DLD1 (cell line): ENCODE results near the gene CROCC2.

Experiments
- in situ Hi-C: cut with HindIII; loops from 2 replicates; pipeline ENCODE4 v1.10.0; 2017; ENCODE audit warnings: low sequenced_read_pairs

The CROCC2 gene

DNA sequence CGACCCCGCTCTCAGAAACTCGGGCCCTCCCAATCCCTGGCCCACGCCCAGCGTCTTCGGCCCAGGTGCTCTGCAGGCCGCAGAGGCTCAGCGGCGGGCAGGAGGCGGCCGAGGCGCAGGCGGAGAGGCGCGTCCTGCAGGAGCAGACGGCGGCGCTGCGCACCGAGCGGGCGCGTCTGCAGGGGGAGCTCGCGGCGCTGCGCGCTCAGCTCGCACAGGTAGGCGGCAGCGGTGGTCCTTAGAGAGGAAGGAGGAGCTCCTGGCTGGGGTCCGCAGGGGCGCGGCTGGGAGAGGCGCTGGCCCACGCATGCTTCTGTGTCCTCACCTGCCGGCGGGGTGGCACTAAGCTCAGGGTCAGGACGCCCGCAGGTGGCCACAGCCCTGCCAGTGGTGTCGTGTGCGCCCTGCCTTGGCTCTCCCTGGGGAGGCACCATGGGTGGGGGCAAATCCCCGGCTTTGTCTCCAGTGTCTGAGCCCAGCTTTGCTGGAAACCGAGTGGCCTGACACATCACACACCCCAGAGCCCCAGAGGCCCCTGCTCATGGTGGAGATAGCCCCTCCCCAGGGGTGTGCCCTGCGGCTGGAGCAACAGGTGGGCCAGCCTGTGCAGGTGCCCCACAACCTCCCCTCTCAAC lies 77.3 kb downstream of the CROCC2 start:
- in situ Hi-C loops, result no loop called here

GRCh38 chr2:240983996-240984498 lies 77.9 kb downstream of the CROCC2 start:
- in situ Hi-C loops, result no loop called here

DNA sequence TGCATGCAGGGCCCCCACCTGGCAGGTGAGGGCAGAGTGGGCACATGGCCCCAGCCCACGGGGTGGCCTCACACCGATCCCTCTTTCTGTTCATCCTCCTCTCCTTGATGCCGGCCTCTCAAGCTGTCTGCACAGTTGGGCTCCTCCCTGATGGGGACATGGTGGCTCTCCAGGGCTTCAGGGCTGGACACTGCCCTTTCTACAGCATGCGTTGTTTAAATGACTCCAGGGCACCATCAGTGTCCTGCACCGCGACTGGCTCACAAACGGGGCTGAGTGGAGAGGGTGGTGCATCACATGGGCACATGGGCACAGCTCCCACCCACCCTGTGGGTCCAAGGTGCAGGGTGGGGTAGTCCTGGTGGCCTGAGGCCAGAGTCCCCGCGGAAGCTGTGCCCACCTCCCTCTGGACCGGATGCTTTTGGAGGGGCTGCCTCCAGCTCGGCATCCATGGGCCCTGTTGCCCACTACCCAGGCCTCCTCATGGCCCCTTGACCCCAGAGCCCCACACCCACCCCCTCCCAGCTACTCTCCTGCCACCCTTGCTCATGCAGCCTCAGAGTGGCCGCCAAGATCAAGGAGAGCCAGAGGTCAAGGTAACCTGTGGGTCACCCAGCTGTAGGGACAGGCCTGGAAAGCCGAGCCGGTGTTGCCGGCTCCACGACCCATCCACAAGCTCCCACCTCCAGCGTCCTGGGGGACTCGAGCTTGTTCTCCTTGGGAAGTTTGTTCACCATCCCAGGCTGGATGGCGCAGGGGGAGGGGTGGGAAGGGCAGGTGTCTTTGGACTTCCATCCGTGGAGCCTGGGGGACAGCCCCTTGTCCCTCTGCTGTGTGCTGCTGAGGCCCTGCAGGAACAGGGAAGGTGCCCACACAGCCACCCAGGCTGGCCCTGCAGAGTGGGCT lies 80.0 kb downstream of the CROCC2 start:
- in situ Hi-C loops, result no loop called here

GRCh38 chr2:240986787-240987411 lies 80.8 kb downstream of the CROCC2 start:
- in situ Hi-C loops, result no loop called here

DNA sequence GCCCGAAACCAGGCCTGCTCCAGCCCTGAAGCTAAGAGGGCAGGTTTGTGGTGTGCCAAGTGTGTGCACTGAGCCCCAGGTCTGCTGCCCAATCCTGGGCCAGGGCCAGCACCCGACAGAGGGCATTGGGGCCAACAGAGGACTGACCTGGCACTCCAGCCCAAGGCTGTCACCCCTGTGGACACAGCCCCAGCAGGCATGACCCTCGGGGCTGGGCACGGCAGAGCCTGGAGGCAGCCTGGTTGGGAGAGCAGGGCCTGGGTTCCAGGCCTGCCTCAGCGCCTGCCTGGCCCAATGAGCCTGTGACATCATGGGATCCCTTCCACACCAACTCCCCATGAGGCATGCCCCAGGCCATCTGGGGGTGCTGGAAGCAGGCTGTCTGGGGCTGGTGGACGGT lies 81.5 kb downstream of the CROCC2 start:
- in situ Hi-C loops, result no loop called here

DNA sequence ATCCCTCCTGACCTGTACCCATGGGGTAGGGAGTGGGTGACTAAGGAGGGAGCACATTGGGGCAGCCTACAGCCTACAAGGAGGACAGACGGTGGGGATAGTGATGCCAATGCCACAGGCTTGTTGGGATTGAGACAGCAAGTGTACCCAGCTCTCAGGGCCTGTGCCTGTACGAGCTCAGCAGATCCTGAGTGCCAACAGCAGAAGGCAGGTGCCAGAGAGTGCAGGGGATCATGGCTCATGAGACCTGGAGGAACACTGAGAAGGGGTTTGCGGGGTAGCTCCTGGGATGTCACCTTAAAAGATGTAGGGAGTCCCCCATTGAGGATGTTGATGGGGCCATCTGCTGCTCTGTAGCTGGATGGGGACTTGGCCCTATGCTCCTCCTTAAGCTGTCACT lies 82.0 kb downstream of the CROCC2 start:
- in situ Hi-C loops, result no loop called here

GRCh38 chr2:240988571-240989271 lies 82.6 kb downstream of the CROCC2 start:
- in situ Hi-C loops, result no loop called here

DNA sequence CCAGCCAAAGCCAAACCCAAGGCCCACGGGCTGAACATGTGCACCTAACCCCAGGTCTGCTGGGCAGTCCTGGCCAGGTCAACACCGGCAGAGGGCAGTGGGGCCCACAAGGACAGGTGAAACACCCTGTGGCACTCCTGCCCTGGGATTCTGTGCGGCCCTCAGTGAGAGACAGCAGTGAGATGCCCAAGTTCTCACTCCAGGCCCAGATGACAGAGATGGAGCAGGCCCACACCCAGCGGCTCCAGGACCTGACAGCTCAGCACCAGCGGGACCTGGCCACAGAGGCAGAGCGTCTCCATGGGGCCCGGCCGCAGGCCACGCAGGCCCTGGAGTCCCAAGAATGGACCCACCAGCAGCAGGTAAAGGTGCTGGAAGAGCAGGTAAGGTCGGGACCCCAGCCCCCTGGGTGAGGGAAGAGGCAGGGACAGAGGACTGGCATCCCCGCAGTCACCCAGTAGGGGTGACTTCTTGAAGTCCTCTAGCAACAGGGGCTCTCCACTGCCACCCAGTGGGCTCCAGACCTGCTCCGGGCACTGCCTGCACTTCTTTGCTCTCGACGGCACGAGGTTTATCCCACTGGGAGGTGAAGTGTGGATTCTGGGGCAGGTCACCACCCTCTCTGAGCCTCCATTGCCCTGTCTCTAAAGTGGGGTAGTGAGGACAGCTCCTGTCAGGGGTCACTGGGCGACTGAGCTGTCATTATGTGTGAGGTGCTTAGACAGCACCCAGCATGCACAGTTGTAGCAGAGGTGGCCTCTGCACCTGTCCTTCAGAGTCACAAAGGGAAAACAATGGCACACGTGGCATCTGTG lies 83.5 kb downstream of the CROCC2 start:
- in situ Hi-C loops, result no loop called here

DNA sequence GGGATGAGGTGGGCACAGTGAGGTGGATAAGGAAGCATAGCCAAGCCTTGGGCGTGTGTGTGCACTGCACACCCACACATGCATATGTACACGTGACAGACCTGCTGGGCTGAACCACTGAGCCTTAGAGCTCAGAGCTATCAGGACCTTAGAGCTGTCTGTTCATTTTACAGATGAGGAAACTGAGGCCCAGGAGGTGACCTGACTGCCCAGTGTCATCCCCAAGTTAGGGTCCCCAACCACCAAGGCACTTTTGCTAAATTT lies 84.1 kb downstream of the CROCC2 start:
- in situ Hi-C loops, result no loop called here

- in situ Hi-C loops, result no loop called here
These were observed 84.7 kb downstream of the CROCC2 start for GRCh38 chr2:240990726-240991377.

GRCh38 chr2:240991378-240992263 lies 85.5 kb downstream of the CROCC2 start:
- in situ Hi-C loops, result no loop called here

DNA sequence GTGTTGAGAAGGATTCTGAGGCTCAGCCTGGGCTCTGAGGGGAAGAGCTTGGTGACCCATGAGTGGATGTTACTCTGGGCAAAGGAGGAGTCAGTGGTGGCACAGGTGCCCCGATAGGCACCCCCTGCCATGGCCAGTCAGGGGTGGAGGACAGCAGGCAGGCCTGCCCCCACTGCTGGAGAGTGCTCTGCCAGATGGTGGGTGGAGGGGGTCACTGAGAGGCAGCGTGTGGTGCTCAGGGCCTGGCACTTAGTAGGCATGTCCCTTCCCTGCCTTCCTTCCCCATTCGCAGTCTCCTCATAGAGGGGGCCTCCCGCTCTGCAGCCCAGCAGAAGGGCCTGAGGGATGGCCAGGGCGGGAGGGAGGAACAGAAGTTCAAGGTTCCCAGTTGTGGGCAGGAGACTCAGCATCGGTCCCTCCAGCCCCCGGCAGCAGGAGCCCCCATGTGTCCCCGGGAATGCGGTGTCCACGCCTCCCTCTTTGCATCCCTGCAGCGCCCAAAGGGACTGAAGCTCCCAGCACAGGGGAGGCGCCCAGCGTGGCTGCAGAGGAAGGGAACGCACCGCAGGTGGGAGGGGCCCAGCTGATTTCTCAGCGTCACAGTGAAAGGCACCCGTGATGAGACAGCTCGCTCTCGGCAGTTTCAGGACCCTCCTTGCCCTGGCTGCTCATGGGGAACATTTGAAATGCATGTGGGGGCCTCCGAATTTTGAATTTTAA lies 86.6 kb downstream of the CROCC2 start:
- in situ Hi-C loops, result no loop called here

- in situ Hi-C loops, result no loop called here
These were observed 87.5 kb downstream of the CROCC2 start for GRCh38 chr2:240993446-240994170.

DNA sequence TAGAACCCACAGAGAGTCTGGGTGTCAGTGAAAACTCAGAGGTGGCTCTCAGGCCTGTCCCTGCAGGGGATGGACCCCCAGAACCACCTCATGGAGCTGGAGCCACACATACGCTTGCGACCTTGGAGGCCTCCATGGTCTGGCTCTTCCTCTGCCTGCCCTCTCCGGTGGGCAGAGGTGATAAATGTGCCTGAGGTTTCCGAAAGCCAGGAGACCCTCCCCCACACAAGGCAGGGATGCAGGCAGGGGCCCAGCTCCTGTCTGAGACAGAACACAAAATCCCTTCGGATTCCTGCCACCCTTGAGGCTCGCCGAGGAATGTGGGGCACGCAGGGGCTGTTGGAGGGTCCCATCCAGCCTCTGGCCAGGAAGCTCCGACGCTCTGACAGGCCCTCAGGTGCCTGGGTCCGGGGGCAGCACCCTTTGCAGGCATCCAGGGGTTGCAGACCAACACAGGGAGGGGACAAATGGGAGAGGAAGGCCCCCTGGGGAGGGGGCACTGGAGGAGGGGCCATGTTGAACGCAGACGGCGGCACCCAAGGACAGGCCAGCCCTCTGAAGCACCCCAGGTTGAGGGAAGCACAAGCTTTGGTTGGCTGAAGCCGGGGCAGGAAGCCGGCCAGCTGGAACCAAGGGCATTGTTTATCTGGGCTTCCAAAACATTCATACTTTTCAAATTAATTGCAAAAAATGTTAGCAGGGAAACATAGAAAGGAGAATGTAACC lies 88.2 kb downstream of the CROCC2 start:
- in situ Hi-C loops, result no loop called here

DNA sequence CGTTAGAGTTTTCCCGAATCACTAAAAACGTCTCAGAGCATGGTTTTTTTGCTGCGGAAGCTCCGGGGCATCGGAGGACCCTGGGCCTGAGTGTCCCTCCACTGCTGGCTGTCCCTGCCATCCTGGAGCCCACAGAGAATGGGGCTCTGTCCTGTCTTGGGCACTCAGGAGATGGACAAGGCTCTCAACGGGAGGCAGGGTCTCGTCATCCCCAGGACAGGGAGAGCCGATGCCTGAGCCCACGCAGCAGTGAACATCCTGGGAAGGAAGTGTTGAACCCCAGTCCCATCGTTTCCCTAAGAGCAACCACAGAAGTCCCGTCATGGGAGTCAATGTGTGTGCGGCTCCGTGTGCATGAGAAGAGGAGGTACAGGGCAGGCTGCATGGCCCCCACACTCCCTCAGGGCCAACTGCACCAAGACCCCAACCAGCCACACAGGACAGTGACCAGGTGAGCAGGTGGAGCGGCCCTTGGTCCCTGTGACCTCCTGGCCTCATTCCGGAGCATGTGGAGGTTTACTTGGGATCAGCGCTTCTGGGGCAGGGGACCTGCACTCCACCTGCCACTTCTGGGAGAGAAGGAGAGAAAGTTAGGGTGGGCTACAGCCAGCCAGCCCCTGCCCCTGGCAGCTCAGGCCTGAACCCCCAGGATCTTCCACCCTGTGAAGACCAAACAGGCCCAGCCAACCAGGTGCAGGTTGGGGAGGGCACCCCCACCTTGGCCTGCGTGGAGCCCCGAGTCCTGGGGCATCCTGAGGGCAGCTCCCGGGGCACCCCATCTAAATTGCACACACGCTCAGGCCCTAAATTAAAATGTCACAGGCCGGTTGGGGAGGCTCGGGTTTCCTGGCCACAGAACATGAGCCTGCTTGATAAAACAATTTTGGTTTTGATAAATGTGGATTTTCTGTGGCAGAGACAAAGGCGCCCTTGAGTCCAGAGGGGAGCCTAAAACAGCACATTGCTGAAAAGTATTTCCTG lies 89.2 kb downstream of the CROCC2 start:
- in situ Hi-C loops, result no loop called here
